HG03139 (cell line): ENCODE results near the gene HOXD1.

Experiments used
- ATAC-seq: cut with Tn5 transposase; IDR thresholded peaks from one replicate; pipeline ENCODE4 v1.9.1; 2021; ENCODE audit not compliant: unreplicated experiment

Gene HOXD1

DNA sequence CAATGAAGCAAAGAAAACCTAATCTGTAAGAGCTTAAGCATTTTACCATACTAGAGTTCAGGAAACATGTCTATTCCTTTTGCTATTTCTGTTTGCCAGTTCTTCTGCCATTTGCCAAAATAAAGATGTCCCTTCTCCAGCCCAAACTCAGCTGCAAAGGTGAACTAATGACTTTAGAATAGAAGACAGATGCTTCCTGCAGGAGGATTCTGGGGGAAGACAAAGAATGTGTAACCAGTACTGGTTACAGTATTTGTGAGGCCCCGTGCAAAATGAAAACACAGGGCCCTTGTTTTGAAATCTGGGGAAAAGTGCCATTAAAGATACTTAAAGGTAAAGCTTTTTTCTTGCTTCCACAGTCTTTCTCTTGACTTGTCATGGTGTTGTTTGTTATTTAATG is 46.5 kb downstream of the HOXD1 start:
- ATAC-seq, result no peak

DNA sequence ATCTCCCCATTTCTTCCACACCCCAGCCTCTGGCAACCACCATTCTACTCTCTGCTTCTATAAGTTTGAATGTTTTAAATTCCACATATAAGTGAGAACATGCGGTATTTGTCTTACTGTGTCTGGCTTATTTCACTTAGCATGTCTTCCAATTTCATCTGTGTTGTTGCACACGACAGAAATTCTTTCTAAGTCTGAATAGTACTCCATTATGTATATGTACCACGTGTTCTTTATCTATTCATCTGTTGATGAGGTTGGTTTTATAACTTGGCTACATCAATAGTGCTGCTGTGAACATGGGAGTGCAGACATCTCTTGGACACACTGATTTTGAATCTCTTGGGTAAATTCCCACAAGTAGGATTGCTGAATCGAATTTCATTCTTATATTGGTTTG is 49.0 kb downstream of the HOXD1 start:
- ATAC-seq, result no peak

DNA sequence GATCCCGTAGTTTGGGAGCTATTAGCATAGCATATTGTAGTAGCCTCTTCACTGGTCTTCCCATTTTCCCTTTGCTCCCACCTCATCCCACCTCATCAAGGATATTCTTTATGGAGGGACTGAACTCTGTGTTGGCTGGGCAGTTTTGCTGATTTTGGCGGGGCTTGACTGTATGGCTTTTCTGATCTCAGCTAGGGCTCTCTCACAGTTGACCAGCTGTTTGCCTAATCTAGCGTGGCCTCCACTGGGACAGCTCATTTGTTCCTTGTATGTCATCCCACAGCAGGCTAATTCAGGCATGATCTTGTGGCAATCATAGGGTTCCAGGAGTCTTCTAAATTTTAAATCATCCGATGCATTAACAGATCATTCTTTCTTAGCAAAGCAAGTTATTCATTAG is 50.6 kb downstream of the HOXD1 start:
- ATAC-seq, result no peak

GRCh38 chr2:176240301-176240700 is 51.8 kb downstream of the HOXD1 start:
- ATAC-seq, result no peak
